ENCODE data around the gene HINT3. TPM values are rescaled to one million over a fixed set of nuclear protein-coding genes. Genes with fewer than 3 reads are reported as not detected.

The HINT3 gene
- total and polyA plus RNA-seq, 4 donors: 5.6 to 17.4 (median 10.6) TPM

GRCh38 chr6:125961117-125961516 is 4.5 kb downstream of the HINT3 start:
- Histone ChIP-seq H3K4me3 (ENCODE audit: low read depth in 1 of 3, low read length in 3 of 3) (no peak overlapping the region), H3K27me3 (ENCODE audit: control insufficient read depth in 4 of 4, insufficient read depth in 4 of 4, low read length in 3 of 4) (no peaks in the 10 kb centered on the region), H3K27ac (ENCODE audit: low read depth in 1 of 2, low read length in 2 of 2) (no peak overlapping the region), H3K9ac (ENCODE audit: low read depth in 1 of 2, low read length in 2 of 2) (no peak overlapping the region), H3K9me3 (ENCODE audit: control insufficient read depth in 4 of 4, low read length in 3 of 4) (no peaks in the 10 kb centered on the region), H3K4me1 (ENCODE audit: control insufficient read depth in 4 of 4, insufficient read depth in 4 of 4, low read length in 3 of 4) (peaks cover 14 to 45% (median 36%) of the 10 kb centered on the region in 4 donors), H3K36me3 (ENCODE audit: control insufficient read depth in 4 of 4, insufficient read depth in 3 of 4, low read depth in 1 of 4, low read length in 3 of 4) (no peaks in the 10 kb centered on the region)
- no peak for DNase-seq (ENCODE audit: low spot score)
- 92% methylated on average over 3 of the region's 3 CpGs for WGBS
- TF ChIP-seq NR2F2 (IDR thresholded peaks at IDR 0.05) (no peak), TAF1 (conservative IDR thresholded peaks at IDR 0.05) (no peak), ATF3 (IDR thresholded peaks at IDR 0.05) (no peak), GABPA (IDR thresholded peaks at IDR 0.05 in 1 of 2, conservative IDR thresholded peaks at IDR 0.05 in 1 of 2) (no peak), FOXA2 (IDR thresholded peaks at IDR 0.05) (no peak), MAX (IDR thresholded peaks at IDR 0.05) (no peak), FOXA1 (IDR thresholded peaks at IDR 0.05) (no peak), RAD21 (IDR thresholded peaks at IDR 0.05) (no peak), YY1 (IDR thresholded peaks at IDR 0.05) (no peak), REST (IDR thresholded peaks at IDR 0.05) (no peak), HNF4G (IDR thresholded peaks at IDR 0.05) (no peak)

GRCh38 chr6:125962900-125963497 is 6.4 kb downstream of the HINT3 start:
- no peak overlapping the region for H3K4me3 ChIP-seq (ENCODE audit: low read depth in 1 of 3, low read length in 3 of 3)
- peaks cover 0 to 7% (median 0%) of the 10 kb centered on the region in 4 donors for H3K36me3 ChIP-seq (ENCODE audit: control insufficient read depth in 4 of 4, insufficient read depth in 3 of 4, low read depth in 1 of 4, low read length in 3 of 4)
- H3K4me1 ChIP-seq (ENCODE audit: control insufficient read depth in 4 of 4, insufficient read depth in 4 of 4, low read length in 3 of 4): peaks cover 14 to 40% (median 31%) of the 10 kb centered on the region in 4 donors
- no peak overlapping the region for H3K9ac ChIP-seq (ENCODE audit: low read depth in 1 of 2, low read length in 2 of 2)
- peak overlapping the region in 1 of 2 donors; percentile 15 for H3K27ac ChIP-seq (ENCODE audit: low read depth in 1 of 2, low read length in 2 of 2)
- no peaks in the 10 kb centered on the region for H3K27me3 ChIP-seq (ENCODE audit: control insufficient read depth in 4 of 4, insufficient read depth in 4 of 4, low read length in 3 of 4)
- 53% methylated on average over 8 of the region's 8 CpGs for WGBS
- H3K9me3 ChIP-seq (ENCODE audit: control insufficient read depth in 4 of 4, low read length in 3 of 4): no peaks in the 10 kb centered on the region
- no peak for DNase-seq (ENCODE audit: low spot score)
- TF ChIP-seq TAF1 (conservative IDR thresholded peaks at IDR 0.05) (no peak), GABPA (IDR thresholded peaks at IDR 0.05 in 1 of 2, conservative IDR thresholded peaks at IDR 0.05 in 1 of 2) (no peak), NR2F2 (IDR thresholded peaks at IDR 0.05) (no peak), REST (IDR thresholded peaks at IDR 0.05) (no peak), SP1 (IDR thresholded peaks at IDR 0.05) (no peak), ATF3 (IDR thresholded peaks at IDR 0.05) (no peak), CTCF (IDR thresholded peaks at IDR 0.05; ENCODE audit: low read depth, low read length, missing input control) (no peak), ZBTB33 (IDR thresholded peaks at IDR 0.05) (no peak), FOXA1 (IDR thresholded peaks at IDR 0.05) (no peak), HNF4G (IDR thresholded peaks at IDR 0.05) (no peak), HNF4A (conservative IDR thresholded peaks at IDR 0.05) (peak in 1 of 2 donors; percentile 67), JUND (IDR thresholded peaks at IDR 0.05) (no peak), MAX (IDR thresholded peaks at IDR 0.05) (peak; percentile 60), RAD21 (IDR thresholded peaks at IDR 0.05) (no peak), FOXA2 (IDR thresholded peaks at IDR 0.05) (no peak), YY1 (IDR thresholded peaks at IDR 0.05) (peak; percentile 45), EGR1 (IDR thresholded peaks at IDR 0.05; ENCODE audit: low read depth in 2 of 2) (peak in 1 of 2 donors; percentile 53), RXRA (IDR thresholded peaks at IDR 0.05) (peak in 1 of 2 donors; percentile 43)
